Mesenchymal stem cell (in vitro differentiated cells and primary cell): ENCODE results near the gene PDGFD.

ENCODE experiments used
- DNase-seq: peaks from one replicate; pipeline ENCODE4 v3.0.0-alpha.2; 2013
- H2AFZ ChIP-seq: one replicate; pipeline ENCODE4 v1.6.1; 2013; ENCODE audit warnings: low read depth, mild to moderate bottlenecking, control low read depth, inconsistent platforms, low read length, moderate library complexity
- H2AK5ac ChIP-seq: 2 replicates; pipeline ENCODE4 v1.6.1; 2013; ENCODE audit warnings: low read length, moderate library complexity, mild to moderate bottlenecking, inconsistent platforms; ENCODE audit not compliant: severe bottlenecking
- H2BK120ac ChIP-seq: one replicate; pipeline ENCODE4 v1.6.1; 2013; ENCODE audit warnings: low read depth, mild to moderate bottlenecking, inconsistent platforms, low read length, moderate library complexity
- H2BK12ac ChIP-seq, 2 experiments: one replicate each; pipeline ENCODE4 v1.6.1; 2013; ENCODE audit warnings: inconsistent platforms in 2 of 2, low read length in 2 of 2, mild to moderate bottlenecking in 2 of 2, moderate library complexity in 2 of 2, control low read depth in 1 of 2
- H2BK15ac ChIP-seq: one replicate; pipeline ENCODE4 v1.6.1; 2013; ENCODE audit warnings: mild to moderate bottlenecking, low read depth, inconsistent platforms; ENCODE audit not compliant: poor library complexity, severe bottlenecking
- H2BK5ac ChIP-seq: 2 replicates; pipeline ENCODE4 v1.6.1; 2013; ENCODE audit warnings: low read depth, mild to moderate bottlenecking, low read length, control low read depth, inconsistent platforms; ENCODE audit not compliant: poor library complexity, severe bottlenecking
- H3K14ac ChIP-seq, 2 experiments: one replicate each; pipeline ENCODE4 v1.6.1; 2013; ENCODE audit warnings: inconsistent platforms in 2 of 2, low read length in 2 of 2, control low read depth in 1 of 2, mild to moderate bottlenecking in 1 of 2, moderate library complexity in 1 of 2
- H3K18ac ChIP-seq, 2 experiments: one replicate each; pipeline ENCODE4 v1.6.1; 2013; ENCODE audit warnings: inconsistent platforms in 2 of 2, low read length in 2 of 2, control low read depth in 1 of 2, low read depth in 1 of 2, mild to moderate bottlenecking in 1 of 2
- H3K23ac ChIP-seq, 2 experiments: one replicate each; pipeline ENCODE4 v1.6.1; 2013; ENCODE audit warnings: inconsistent platforms in 2 of 2, low read length in 2 of 2, mild to moderate bottlenecking in 2 of 2, moderate library complexity in 2 of 2, control low read depth in 1 of 2
- H3K27ac ChIP-seq: 2 replicates; pipeline ENCODE4 v1.5.1; 2013; ENCODE audit warnings: mild to moderate bottlenecking, moderate library complexity, low read length, control low read depth, inconsistent platforms; ENCODE audit not compliant: poor library complexity, severe bottlenecking
- H3K27me3 ChIP-seq, 2 experiments: 2 replicates each; pipeline versions ENCODE4 v1.6.1 to v1.7.0; 2013; ENCODE audit warnings: low read length in 2 of 2, mild to moderate bottlenecking in 2 of 2, moderate library complexity in 2 of 2, control low read depth in 1 of 2, inconsistent platforms in 1 of 2; ENCODE audit not compliant: control insufficient read depth in 1 of 2, insufficient read depth in 1 of 2
- H3K36me3 ChIP-seq, 2 experiments: 2 replicates each; pipeline versions ENCODE4 v1.6.1 to v1.7.0; 2013; ENCODE audit warnings: low read length in 2 of 2, control low read depth in 1 of 2, inconsistent platforms in 1 of 2, low read depth in 1 of 2, mild to moderate bottlenecking in 1 of 2; ENCODE audit not compliant: insufficient read depth in 2 of 2, control insufficient read depth in 1 of 2
- H3K4ac ChIP-seq, 2 experiments: one replicate each; pipeline ENCODE4 v1.6.1; 2013; ENCODE audit warnings: inconsistent platforms in 2 of 2, low read length in 2 of 2, mild to moderate bottlenecking in 2 of 2, moderate library complexity in 2 of 2, control low read depth in 1 of 2, low read depth in 1 of 2
- H3K4me1 ChIP-seq: 2 replicates; pipeline ENCODE4 v1.6.1; 2013; ENCODE audit warnings: low read depth, low read length, control low read depth; ENCODE audit not compliant: control insufficient read depth, insufficient read depth
- H3K4me2 ChIP-seq: 2 replicates; pipeline ENCODE4 v1.6.1; 2013; ENCODE audit warnings: low read length, mild to moderate bottlenecking, inconsistent platforms; ENCODE audit not compliant: poor library complexity, severe bottlenecking
- H3K4me3 ChIP-seq, 2 experiments: 2 replicates each; pipeline versions ENCODE4 v1.5.1 to v1.7.0; 2013; ENCODE audit warnings: low read length in 2 of 2, mild to moderate bottlenecking in 2 of 2, control low read depth in 1 of 2, low read depth in 1 of 2; ENCODE audit not compliant: insufficient read depth in 1 of 2
- H3K79me1 ChIP-seq: replicated peaks from 2 replicates; pipeline ENCODE4 v1.6.1; 2013; ENCODE audit warnings: mild to moderate bottlenecking, control low read depth, low read length, inconsistent platforms; ENCODE audit not compliant: poor library complexity, severe bottlenecking
- H3K9ac ChIP-seq: 2 replicates; pipeline ENCODE4 v1.7.0; 2013; ENCODE audit warnings: mild to moderate bottlenecking, low read length, moderate library complexity
- H3K9me3 ChIP-seq: 2 replicates; pipeline ENCODE4 v1.7.0; 2013; ENCODE audit warnings: mild to moderate bottlenecking, low read length; ENCODE audit not compliant: control insufficient read depth
- H4K8ac ChIP-seq: one replicate; pipeline ENCODE4 v1.6.1; 2013; ENCODE audit warnings: inconsistent platforms, mild to moderate bottlenecking, low read length, moderate library complexity
- H4K91ac ChIP-seq: one replicate; pipeline ENCODE4 v1.6.1; 2013; ENCODE audit warnings: mild to moderate bottlenecking, low read length, inconsistent platforms
- whole genome bisulfite sequencing: methylation state at CpG from one replicate; pipeline ENCODE4 v1.1.7; 2013; ENCODE audit warnings: mixed read lengths; 5-methylcytosine and 5-hydroxymethylcytosine counted together

Gene PDGFD

DNA sequence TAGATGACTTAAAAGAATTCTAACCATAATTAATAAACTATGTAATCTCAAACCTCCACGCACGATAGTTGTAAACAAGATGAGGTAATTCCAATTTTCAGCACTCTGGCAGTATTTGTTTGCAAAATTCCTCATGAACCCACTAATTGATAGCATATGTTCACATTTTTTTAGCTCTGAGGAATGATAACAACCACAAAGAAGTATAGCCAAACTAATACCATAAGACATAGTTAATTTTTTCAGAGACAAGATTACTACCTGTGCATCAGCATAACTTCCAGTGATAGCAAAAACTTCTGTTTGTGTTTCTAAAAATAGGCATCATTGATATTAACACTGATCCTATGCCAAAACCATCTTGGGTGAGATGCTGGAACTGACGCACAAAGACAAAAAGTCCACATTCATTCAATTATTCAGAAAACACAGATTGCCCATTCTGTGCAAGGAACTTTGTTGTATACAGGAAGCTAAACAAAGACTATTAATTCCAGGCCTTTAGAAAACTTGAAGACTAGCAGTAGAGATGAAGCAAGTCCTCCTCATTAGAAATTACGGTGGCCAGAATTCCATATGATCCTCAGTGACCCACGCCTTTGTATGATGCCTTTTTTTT lies 57.7 kb downstream of the PDGFD start:
- Histone ChIP-seq H2AK5ac (no peak overlapping the region), H2AFZ (no peak overlapping the region), H2BK120ac (no peak overlapping the region), H3K27ac (no peak overlapping the region), H3K36me3 (no peaks in the 10 kb centered on the region), H3K14ac (no peak overlapping the region), H3K9ac (peak overlapping the region; percentile 9), H3K4me1 (no peaks in the 10 kb centered on the region), H3K27me3 (no peaks in the 10 kb centered on the region), H2BK15ac (no peak overlapping the region), H2BK12ac (no peak overlapping the region), H3K4ac (no peak overlapping the region), H3K18ac (no peak overlapping the region), H3K9me3 (no peaks in the 10 kb centered on the region), H4K8ac (no peak overlapping the region), H4K91ac (no peak overlapping the region), H2BK5ac (no peak overlapping the region), H3K4me2 (no peak overlapping the region), H3K79me1 (no peaks in the 10 kb centered on the region), H3K23ac (no peak overlapping the region), H3K4me3 (peak overlapping the region in 1 of 2 experiments; percentile 9)
- WGBS = 82% methylated on average over 4 of the region's 5 CpGs
- DNase-seq = no peak

DNA sequence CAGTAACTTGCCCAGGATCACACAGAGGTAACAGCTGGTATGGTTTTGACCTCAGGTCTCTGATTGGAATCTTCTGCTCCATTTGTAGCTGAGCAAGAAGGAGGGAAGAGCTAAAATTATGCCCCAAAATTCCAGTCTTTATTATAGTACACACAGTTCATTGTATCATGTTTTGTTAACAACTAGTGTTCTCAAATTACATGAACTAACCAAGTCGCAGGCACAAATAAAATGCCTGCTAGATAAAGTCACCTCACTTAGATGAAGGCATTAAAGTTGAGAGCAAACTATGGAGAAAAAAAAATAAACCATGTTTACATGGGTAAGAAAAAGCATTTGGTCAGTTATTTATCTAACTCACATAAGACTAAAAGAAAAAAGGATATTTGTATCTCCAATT lies 58.8 kb downstream of the PDGFD start:
- Histone ChIP-seq H3K4me3 (no peak overlapping the region), H3K27ac (no peak overlapping the region), H3K4ac (no peak overlapping the region), H3K14ac (no peak overlapping the region), H3K27me3 (no peaks in the 10 kb centered on the region), H2AFZ (no peak overlapping the region), H3K9ac (no peak overlapping the region), H3K18ac (no peak overlapping the region), H3K36me3 (no peaks in the 10 kb centered on the region), H4K91ac (no peak overlapping the region), H2BK120ac (no peak overlapping the region), H2AK5ac (no peak overlapping the region), H3K4me1 (no peaks in the 10 kb centered on the region), H4K8ac (no peak overlapping the region), H2BK15ac (no peak overlapping the region), H3K23ac (no peak overlapping the region), H3K79me1 (no peaks in the 10 kb centered on the region), H2BK12ac (no peak overlapping the region), H2BK5ac (no peak overlapping the region), H3K4me2 (no peak overlapping the region), H3K9me3 (no peaks in the 10 kb centered on the region)
- DNase-seq = no peak
- WGBS = no CpG with 5 or more reads among the region's 1 CpG

DNA sequence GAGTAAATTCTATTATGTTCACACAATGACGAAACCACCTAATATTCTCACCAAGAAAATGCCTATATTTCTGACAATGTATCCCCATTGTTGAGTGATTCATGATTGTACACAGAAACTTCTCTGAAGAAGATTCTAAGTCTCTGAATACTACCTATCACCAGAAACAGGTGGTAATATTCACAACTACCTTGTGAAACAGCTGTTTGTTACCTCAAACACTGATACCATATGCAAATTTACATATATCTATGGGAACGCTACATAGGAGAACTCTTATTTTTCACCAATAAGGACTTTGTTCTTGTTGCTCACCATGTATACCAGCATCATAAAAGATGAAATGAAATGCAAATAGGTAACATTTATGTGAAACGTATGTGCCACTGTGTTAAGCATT lies 59.3 kb downstream of the PDGFD start:
- Histone ChIP-seq H3K9ac (no peak overlapping the region), H3K4me1 (no peaks in the 10 kb centered on the region), H4K8ac (no peak overlapping the region), H2BK15ac (no peak overlapping the region), H2AK5ac (no peak overlapping the region), H3K18ac (no peak overlapping the region), H4K91ac (no peak overlapping the region), H3K36me3 (no peaks in the 10 kb centered on the region), H2BK120ac (no peak overlapping the region), H3K27ac (no peak overlapping the region), H3K4me3 (no peak overlapping the region), H2BK5ac (no peak overlapping the region), H3K9me3 (no peaks in the 10 kb centered on the region), H2BK12ac (no peak overlapping the region), H2AFZ (no peak overlapping the region), H3K4ac (no peak overlapping the region), H3K23ac (no peak overlapping the region), H3K79me1 (no peaks in the 10 kb centered on the region), H3K4me2 (no peak overlapping the region), H3K27me3 (no peaks in the 10 kb centered on the region), H3K14ac (no peak overlapping the region)
- DNase-seq = no peak
- WGBS = 70% methylated on average over 1 of the region's 3 CpGs

DNA sequence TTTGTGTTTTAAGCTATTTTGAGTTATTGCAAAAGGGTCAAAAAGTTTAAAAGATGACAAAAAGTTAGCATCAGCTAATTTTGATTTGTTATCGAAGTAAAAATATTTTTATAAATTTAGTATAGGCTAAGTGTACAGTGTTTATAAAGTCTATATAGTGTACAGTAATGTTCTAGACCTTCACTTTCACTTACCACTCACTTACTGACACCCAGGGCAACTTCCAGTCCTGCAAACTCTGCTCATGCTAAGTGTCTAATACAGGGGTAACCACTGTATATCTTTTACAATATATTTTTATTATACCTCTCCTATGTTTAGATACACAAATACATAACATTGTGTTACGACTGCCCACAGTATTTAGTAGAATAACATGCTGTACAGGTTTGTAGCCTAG lies 59.7 kb downstream of the PDGFD start:
- Histone ChIP-seq H2BK5ac (no peak overlapping the region), H3K9ac (no peak overlapping the region), H3K36me3 (no peaks in the 10 kb centered on the region), H3K4me1 (no peaks in the 10 kb centered on the region), H3K4me2 (no peak overlapping the region), H3K27me3 (no peaks in the 10 kb centered on the region), H4K91ac (no peak overlapping the region), H2BK120ac (no peak overlapping the region), H3K9me3 (no peaks in the 10 kb centered on the region), H3K23ac (no peak overlapping the region), H3K14ac (no peak overlapping the region), H3K79me1 (no peaks in the 10 kb centered on the region), H3K4ac (no peak overlapping the region), H2BK12ac (no peak overlapping the region), H2AK5ac (no peak overlapping the region), H3K4me3 (no peak overlapping the region), H4K8ac (no peak overlapping the region), H2AFZ (no peak overlapping the region), H3K18ac (no peak overlapping the region), H2BK15ac (no peak overlapping the region), H3K27ac (no peak overlapping the region)
- no peak for DNase-seq
- WGBS = 86% methylated on average over 1 of the region's 2 CpGs
